RWPE2 (cell line): ENCODE data around the gene MPPED1.

Experiments
- ATAC-seq: fragments of 200-7000 bp; cut with Tn5 transposase; 3 replicates; pipeline ENCODE4 v1.9.1; 2021; ENCODE audit warnings: low read depth
- DNase-seq: peaks from one replicate; pipeline ENCODE4 v3.0.0-alpha.2; 2020; ENCODE audit warnings: low spot score
- H3K27ac ChIP-seq: fragments of 450-650 bp; 2 replicates; pipeline ENCODE4 v1.5.1; 2017; ENCODE audit warnings: mild to moderate bottlenecking; ENCODE audit not compliant: poor library complexity, severe bottlenecking
- H3K27me3 ChIP-seq: fragments of 250-450 bp; sonication (Bioruptor Pico); 2 replicates; pipeline ENCODE4 v1.5.1; 2021; ENCODE audit warnings: mild to moderate bottlenecking, moderate library complexity; ENCODE audit not compliant: insufficient read depth, poor library complexity, severe bottlenecking
- H3K36me3 ChIP-seq: fragments of 250-450 bp; sonication (Bioruptor Pico); 2 replicates; pipeline ENCODE4 v1.5.1; 2020; ENCODE audit warnings: low read depth, mild to moderate bottlenecking, moderate library complexity
- H3K4me1 ChIP-seq: fragments of 250-450 bp; sonication (Bioruptor Pico); 2 replicates; pipeline ENCODE4 v1.5.1; 2021; ENCODE audit warnings: mild to moderate bottlenecking, moderate library complexity; ENCODE audit not compliant: insufficient read depth, poor library complexity, severe bottlenecking
- H3K4me3 ChIP-seq: fragments of 250-450 bp; sonication (Bioruptor Pico); 2 replicates; pipeline ENCODE4 v1.5.1; 2021; ENCODE audit warnings: mild to moderate bottlenecking, moderate library complexity; ENCODE audit not compliant: severe bottlenecking
- H3K9me3 ChIP-seq: fragments of 250-450 bp; sonication (Bioruptor Pico); 2 replicates; pipeline ENCODE4 v1.5.1; 2021; ENCODE audit warnings: mild to moderate bottlenecking, moderate library complexity; ENCODE audit not compliant: severe bottlenecking
- TF ChIP-seq, protein P1 (sequence below): fragments of 450-650 bp; IDR thresholded peaks from one replicate; pipeline ENCODE4 v1.5.1; 2017; ENCODE audit warnings: mild to moderate bottlenecking, moderate library complexity; ENCODE audit not compliant: poor library complexity, severe bottlenecking

Gene MPPED1

DNA sequence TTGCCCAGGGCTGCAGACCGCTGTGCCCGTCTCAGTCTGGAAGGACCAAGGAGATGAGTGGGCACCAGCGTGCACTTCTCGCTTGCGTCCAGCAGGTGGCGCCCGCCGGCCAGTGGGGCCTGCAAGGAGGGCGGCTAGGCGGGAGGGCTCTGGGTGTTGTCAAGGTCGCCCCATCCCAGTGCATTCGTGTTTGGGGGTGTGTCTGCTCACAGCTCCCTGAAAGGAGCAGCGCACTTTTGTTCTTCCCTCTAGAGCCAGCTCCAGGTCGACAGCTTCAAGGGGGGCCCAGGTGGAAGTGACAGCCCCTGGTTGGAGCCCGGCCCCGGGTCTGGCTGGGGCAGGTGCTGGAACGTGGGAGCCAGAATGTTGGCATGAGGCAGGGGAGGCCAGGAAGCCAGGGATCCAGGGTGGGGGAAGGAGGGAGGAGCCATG is 23.4 kb upstream of the MPPED1 start:
- DNase-seq, result no peak
- no peak overlapping the region for H3K27ac ChIP-seq
- no peak overlapping the region for H3K4me3 ChIP-seq
- TF ChIP-seq, protein P1, sequence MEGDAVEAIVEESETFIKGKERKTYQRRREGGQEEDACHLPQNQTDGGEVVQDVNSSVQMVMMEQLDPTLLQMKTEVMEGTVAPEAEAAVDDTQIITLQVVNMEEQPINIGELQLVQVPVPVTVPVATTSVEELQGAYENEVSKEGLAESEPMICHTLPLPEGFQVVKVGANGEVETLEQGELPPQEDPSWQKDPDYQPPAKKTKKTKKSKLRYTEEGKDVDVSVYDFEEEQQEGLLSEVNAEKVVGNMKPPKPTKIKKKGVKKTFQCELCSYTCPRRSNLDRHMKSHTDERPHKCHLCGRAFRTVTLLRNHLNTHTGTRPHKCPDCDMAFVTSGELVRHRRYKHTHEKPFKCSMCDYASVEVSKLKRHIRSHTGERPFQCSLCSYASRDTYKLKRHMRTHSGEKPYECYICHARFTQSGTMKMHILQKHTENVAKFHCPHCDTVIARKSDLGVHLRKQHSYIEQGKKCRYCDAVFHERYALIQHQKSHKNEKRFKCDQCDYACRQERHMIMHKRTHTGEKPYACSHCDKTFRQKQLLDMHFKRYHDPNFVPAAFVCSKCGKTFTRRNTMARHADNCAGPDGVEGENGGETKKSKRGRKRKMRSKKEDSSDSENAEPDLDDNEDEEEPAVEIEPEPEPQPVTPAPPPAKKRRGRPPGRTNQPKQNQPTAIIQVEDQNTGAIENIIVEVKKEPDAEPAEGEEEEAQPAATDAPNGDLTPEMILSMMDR, result peak; percentile 94
- peaks cover 7% of the 10 kb centered on the region for H3K27me3 ChIP-seq
- peak; percentile 63 for ATAC-seq
- no peaks in the 10 kb centered on the region for H3K4me1 ChIP-seq
- no peaks in the 10 kb centered on the region for H3K36me3 ChIP-seq
- H3K9me3 ChIP-seq, result no peaks in the 10 kb centered on the region

DNA sequence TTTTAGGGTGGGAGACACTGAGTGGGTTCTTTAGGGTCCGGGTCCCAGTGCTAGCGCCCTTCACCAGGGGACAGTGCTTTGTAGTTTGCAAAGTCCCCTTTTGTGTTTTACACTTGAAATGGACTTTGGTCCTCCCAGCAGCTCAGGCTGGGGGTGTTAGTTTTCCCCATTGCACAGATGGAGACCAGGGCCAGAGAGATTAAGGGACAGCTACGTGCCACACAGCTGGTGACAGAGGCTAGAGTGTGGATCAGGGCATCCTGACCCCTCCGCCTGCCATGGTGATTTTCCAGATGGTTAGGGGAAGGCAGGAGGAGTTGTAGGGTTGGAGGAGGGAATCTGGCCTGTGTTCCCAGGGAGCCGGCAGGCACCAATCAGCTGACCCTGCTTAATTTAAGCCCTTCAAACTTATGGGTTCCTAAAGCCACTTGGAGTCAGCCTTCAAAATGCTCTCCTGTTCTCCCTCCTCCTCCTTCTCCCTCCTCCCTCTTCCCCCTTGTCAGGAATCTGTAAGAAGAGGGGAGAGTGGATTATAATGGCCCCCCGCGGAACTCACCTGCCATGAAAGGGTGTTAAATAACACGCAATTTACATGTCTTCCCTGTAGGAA is 22.5 kb upstream of the MPPED1 start:
- no peak overlapping the region for H3K4me3 ChIP-seq
- DNase-seq, result no peak
- TF ChIP-seq, protein P1, result no peak
- no peak overlapping the region for H3K27ac ChIP-seq
- H3K36me3 ChIP-seq, result no peaks in the 10 kb centered on the region
- peaks cover 7% of the 10 kb centered on the region for H3K27me3 ChIP-seq
- H3K9me3 ChIP-seq, result no peaks in the 10 kb centered on the region
- ATAC-seq, result no peak
- H3K4me1 ChIP-seq, result no peaks in the 10 kb centered on the region

DNA sequence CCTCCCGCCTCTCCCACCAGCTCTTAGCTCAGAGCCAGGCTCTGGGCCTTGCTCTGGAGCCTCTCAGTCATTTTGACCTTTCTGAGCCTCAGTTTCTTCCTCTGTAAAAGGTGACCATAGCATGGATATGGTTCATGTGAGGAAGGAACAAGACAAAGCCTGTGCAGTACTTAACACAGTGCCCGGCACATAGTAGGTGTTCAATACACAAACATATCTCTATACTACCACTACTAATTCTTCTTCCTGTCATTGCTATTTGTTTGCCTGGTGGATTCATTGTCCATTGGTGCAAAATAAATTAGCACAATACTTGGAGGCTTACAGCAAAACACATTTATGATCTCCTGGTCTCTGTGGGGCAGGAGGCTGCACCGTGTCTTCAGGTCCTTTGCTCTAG is 21.6 kb upstream of the MPPED1 start:
- Histone ChIP-seq H3K4me3 (no peak overlapping the region), H3K27ac (no peak overlapping the region), H3K4me1 (no peaks in the 10 kb centered on the region), H3K36me3 (no peaks in the 10 kb centered on the region), H3K27me3 (peaks cover 7% of the 10 kb centered on the region), H3K9me3 (no peaks in the 10 kb centered on the region)
- DNase-seq (no peak), ATAC-seq (no peak)
- TF ChIP-seq, protein P1, result no peak

DNA sequence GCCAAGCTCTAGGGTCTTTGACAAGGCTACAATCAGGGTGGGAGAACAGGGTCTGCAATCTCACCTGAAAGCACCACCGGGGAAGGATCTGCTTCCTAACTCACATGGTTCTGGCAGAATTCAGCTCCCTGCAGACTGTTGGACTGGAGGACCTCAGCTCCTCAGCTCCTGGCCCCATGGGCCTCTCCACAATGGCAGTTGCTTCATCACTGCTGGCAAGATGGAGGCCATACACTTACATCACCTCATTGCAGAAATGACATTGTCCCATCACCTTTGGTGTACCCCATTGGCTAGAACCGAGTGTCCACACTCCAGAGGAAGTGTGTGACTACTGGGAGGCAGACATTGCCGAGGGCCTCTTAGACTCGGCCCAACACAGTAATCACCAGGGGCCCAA is 20.9 kb upstream of the MPPED1 start:
- H3K36me3 ChIP-seq, result no peaks in the 10 kb centered on the region
- TF ChIP-seq, protein P1, result no peak
- H3K9me3 ChIP-seq, result no peaks in the 10 kb centered on the region
- ATAC-seq, result no peak
- no peak overlapping the region for H3K27ac ChIP-seq
- no peaks in the 10 kb centered on the region for H3K4me1 ChIP-seq
- peaks cover 5% of the 10 kb centered on the region for H3K27me3 ChIP-seq
- no peak overlapping the region for H3K4me3 ChIP-seq
- no peak for DNase-seq

DNA sequence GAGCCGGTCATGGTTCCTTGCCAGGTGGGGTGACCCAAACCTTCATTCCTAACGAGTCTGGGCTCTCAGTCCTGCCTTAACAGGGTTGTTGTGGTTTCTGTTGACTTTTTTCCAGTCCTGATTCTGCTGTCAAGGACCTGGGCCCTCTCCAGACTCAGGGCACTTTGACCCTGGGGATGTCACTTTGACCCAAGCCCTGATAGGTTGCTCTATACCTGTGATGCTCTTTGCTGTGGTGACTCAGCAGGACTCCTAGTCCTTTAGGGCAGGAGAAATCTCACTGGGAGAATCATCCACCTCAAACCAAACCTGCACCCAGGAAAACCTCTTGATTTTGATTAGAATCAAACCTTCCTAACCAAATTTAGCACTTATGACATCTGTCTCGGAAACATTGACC is 20.5 kb upstream of the MPPED1 start:
- H3K4me3 ChIP-seq, result no peak overlapping the region
- ATAC-seq, result no peak
- H3K27me3 ChIP-seq, result peaks cover 5% of the 10 kb centered on the region
- no peaks in the 10 kb centered on the region for H3K4me1 ChIP-seq
- no peak overlapping the region for H3K27ac ChIP-seq
- DNase-seq, result no peak
- no peaks in the 10 kb centered on the region for H3K9me3 ChIP-seq
- H3K36me3 ChIP-seq, result no peaks in the 10 kb centered on the region
- TF ChIP-seq, protein P1, result no peak
